Activated T-cell treated with anti-CD3 and anti-CD28 coated beads, Interleukin-2, amount 50 U/mL, for 24 hours (primary cell): ENCODE data around the gene DTD1.

Experiments
- DNase-seq: peaks from one replicate; pipeline ENCODE4 v3.0.0-alpha.2; 2020
- H3K27ac Mint-ChIP-seq: 2 replicates; pipeline ENCODE4 v1.8.0; 2020; ENCODE audit warnings: mild to moderate bottlenecking, mixed read lengths
- H3K27me3 Mint-ChIP-seq: 2 replicates; pipeline ENCODE4 v1.8.0; 2020; ENCODE audit warnings: mixed read lengths
- H3K36me3 Mint-ChIP-seq: 2 replicates; pipeline ENCODE4 v1.8.0; 2020; ENCODE audit warnings: low read depth, mixed read lengths
- H3K4me1 Mint-ChIP-seq: 2 replicates; pipeline ENCODE4 v1.8.0; 2020; ENCODE audit warnings: low read depth, mixed read lengths
- H3K4me3 Mint-ChIP-seq: 2 replicates; pipeline ENCODE4 v1.8.0; 2020; ENCODE audit warnings: mild to moderate bottlenecking, moderate library complexity, mixed read lengths
- H3K9me3 Mint-ChIP-seq: 2 replicates; pipeline ENCODE4 v1.8.0; 2020; ENCODE audit warnings: mixed read lengths

The DTD1 gene

GRCh38 chr20:18585134-18585533 lies 2.7 kb upstream of the DTD1 start:
- Mint-ChIP-seq H3K27ac (no peak overlapping the region), H3K36me3 (peaks cover 8% of the 10 kb centered on the region), H3K27me3 (peaks cover 11% of the 10 kb centered on the region), H3K4me3 (no peak overlapping the region), H3K4me1 (peaks cover 24% of the 10 kb centered on the region), H3K9me3 (no peaks in the 10 kb centered on the region)
- no peak for DNase-seq

GRCh38 chr20:18588574-18588933 lies 700 bp downstream of the DTD1 start:
- H3K36me3 Mint-ChIP-seq: peaks cover 13% of the 10 kb centered on the region
- peak overlapping the region; percentile 87 for H3K4me3 Mint-ChIP-seq
- no peak for DNase-seq
- peak overlapping the region; percentile 88 for H3K27ac Mint-ChIP-seq
- no peaks in the 10 kb centered on the region for H3K9me3 Mint-ChIP-seq
- H3K4me1 Mint-ChIP-seq: peaks cover 30% of the 10 kb centered on the region
- peaks cover 11% of the 10 kb centered on the region for H3K27me3 Mint-ChIP-seq

- H3K27ac Mint-ChIP-seq: peak overlapping the region; percentile 48
- peaks cover 2% of the 10 kb centered on the region for H3K27me3 Mint-ChIP-seq
- no peak for DNase-seq
- H3K36me3 Mint-ChIP-seq: peaks cover 21% of the 10 kb centered on the region
- peak overlapping the region; percentile 87 for H3K4me3 Mint-ChIP-seq
- no peaks in the 10 kb centered on the region for H3K9me3 Mint-ChIP-seq
- H3K4me1 Mint-ChIP-seq: peaks cover 30% of the 10 kb centered on the region
These were observed 2.3 kb downstream of the DTD1 start for GRCh38 chr20:18589941-18590674.

GRCh38 chr20:18596270-18596669 lies 8.4 kb downstream of the DTD1 start:
- H3K27me3 Mint-ChIP-seq: no peaks in the 10 kb centered on the region
- peaks cover 61% of the 10 kb centered on the region for H3K36me3 Mint-ChIP-seq
- H3K4me1 Mint-ChIP-seq: peaks cover 2% of the 10 kb centered on the region
- DNase-seq: no peak
- no peak overlapping the region for H3K27ac Mint-ChIP-seq
- H3K9me3 Mint-ChIP-seq: no peaks in the 10 kb centered on the region
- no peak overlapping the region for H3K4me3 Mint-ChIP-seq

- Mint-ChIP-seq H3K36me3 (peaks cover 41% of the 10 kb centered on the region), H3K27me3 (no peaks in the 10 kb centered on the region), H3K27ac (no peak overlapping the region), H3K4me1 (peaks cover 16% of the 10 kb centered on the region), H3K9me3 (no peaks in the 10 kb centered on the region), H3K4me3 (no peak overlapping the region)
- no peak for DNase-seq
These were observed 21.9 kb downstream of the DTD1 start for GRCh38 chr20:18609741-18610140.

GRCh38 chr20:18611492-18611891 lies 23.6 kb downstream of the DTD1 start:
- H3K27ac Mint-ChIP-seq: no peak overlapping the region
- peaks cover 41% of the 10 kb centered on the region for H3K36me3 Mint-ChIP-seq
- H3K4me1 Mint-ChIP-seq: peaks cover 23% of the 10 kb centered on the region
- no peaks in the 10 kb centered on the region for H3K27me3 Mint-ChIP-seq
- no peak for DNase-seq
- H3K4me3 Mint-ChIP-seq: no peak overlapping the region
- no peaks in the 10 kb centered on the region for H3K9me3 Mint-ChIP-seq

GRCh38 chr20:18613553-18613952 lies 25.7 kb downstream of the DTD1 start:
- H3K27ac Mint-ChIP-seq: peak overlapping the region; percentile 29
- peaks cover 23% of the 10 kb centered on the region for H3K4me1 Mint-ChIP-seq
- H3K36me3 Mint-ChIP-seq: peaks cover 48% of the 10 kb centered on the region
- H3K9me3 Mint-ChIP-seq: no peaks in the 10 kb centered on the region
- DNase-seq: no peak
- H3K27me3 Mint-ChIP-seq: no peaks in the 10 kb centered on the region
- H3K4me3 Mint-ChIP-seq: no peak overlapping the region

- Mint-ChIP-seq H3K36me3 (peaks cover 48% of the 10 kb centered on the region), H3K4me3 (no peak overlapping the region), H3K27ac (peak overlapping the region; percentile 18), H3K9me3 (no peaks in the 10 kb centered on the region), H3K27me3 (no peaks in the 10 kb centered on the region), H3K4me1 (peaks cover 25% of the 10 kb centered on the region)
- DNase-seq: no peak
These were observed 26.4 kb downstream of the DTD1 start for GRCh38 chr20:18614244-18614643.

GRCh38 chr20:18615020-18615650 lies 27.3 kb downstream of the DTD1 start:
- no peak for DNase-seq
- Mint-ChIP-seq H3K27ac (peak overlapping the region; percentile 77), H3K36me3 (peaks cover 39% of the 10 kb centered on the region), H3K9me3 (no peaks in the 10 kb centered on the region), H3K4me3 (no peak overlapping the region), H3K4me1 (peaks cover 25% of the 10 kb centered on the region), H3K27me3 (no peaks in the 10 kb centered on the region)

- no peaks in the 10 kb centered on the region for H3K9me3 Mint-ChIP-seq
- no peak for DNase-seq
- peaks cover 20% of the 10 kb centered on the region for H3K36me3 Mint-ChIP-seq
- no peak overlapping the region for H3K27ac Mint-ChIP-seq
- peaks cover 2% of the 10 kb centered on the region for H3K4me1 Mint-ChIP-seq
- no peak overlapping the region for H3K4me3 Mint-ChIP-seq
- H3K27me3 Mint-ChIP-seq: no peaks in the 10 kb centered on the region
These were observed 33.1 kb downstream of the DTD1 start for GRCh38 chr20:18621004-18621403.

GRCh38 chr20:18623156-18623910 lies 35.5 kb downstream of the DTD1 start:
- H3K36me3 Mint-ChIP-seq: peaks cover 27% of the 10 kb centered on the region
- H3K27ac Mint-ChIP-seq: no peak overlapping the region
- no peak overlapping the region for H3K4me3 Mint-ChIP-seq

GRCh38 chr20:18624948-18625347 lies 37.1 kb downstream of the DTD1 start:
- peaks cover 38% of the 10 kb centered on the region for H3K36me3 Mint-ChIP-seq
- no peak for DNase-seq
- no peaks in the 10 kb centered on the region for H3K27me3 Mint-ChIP-seq
- no peaks in the 10 kb centered on the region for H3K9me3 Mint-ChIP-seq
- no peak overlapping the region for H3K4me3 Mint-ChIP-seq
- H3K27ac Mint-ChIP-seq: no peak overlapping the region
- no peaks in the 10 kb centered on the region for H3K4me1 Mint-ChIP-seq

More at GRCh38 chr20:18623156-18623910, 35.5 kb downstream of the DTD1 start:
- H3K4me1 Mint-ChIP-seq: peaks cover 2% of the 10 kb centered on the region
- no peak for DNase-seq
- H3K9me3 Mint-ChIP-seq: no peaks in the 10 kb centered on the region
- no peaks in the 10 kb centered on the region for H3K27me3 Mint-ChIP-seq

GRCh38 chr20:18625907-18626655 lies 38.2 kb downstream of the DTD1 start:
- Mint-ChIP-seq H3K4me1 (no peaks in the 10 kb centered on the region), H3K4me3 (no peak overlapping the region), H3K36me3 (peaks cover 46% of the 10 kb centered on the region), H3K27ac (no peak overlapping the region), H3K9me3 (no peaks in the 10 kb centered on the region), H3K27me3 (no peaks in the 10 kb centered on the region)
- DNase-seq: no peak

GRCh38 chr20:18628330-18628920 lies 40.6 kb downstream of the DTD1 start:
- DNase-seq: no peak
- no peaks in the 10 kb centered on the region for H3K9me3 Mint-ChIP-seq
- no peaks in the 10 kb centered on the region for H3K4me1 Mint-ChIP-seq
- H3K27ac Mint-ChIP-seq: no peak overlapping the region
- H3K36me3 Mint-ChIP-seq: peaks cover 45% of the 10 kb centered on the region
- no peak overlapping the region for H3K4me3 Mint-ChIP-seq
- no peaks in the 10 kb centered on the region for H3K27me3 Mint-ChIP-seq
